ENCODE data around the gene DOCK1.

The DOCK1 gene

GRCh38 chr10:126924915-126925300 lies 19.7 kb downstream of the DOCK1 start:
- DNase-seq (ENCODE audit: low read depth) = no peak
- no peak overlapping the region for H3K4me3 ChIP-seq (ENCODE audit: low read depth, low read length)
- TF ChIP-seq CTCF (IDR thresholded peaks at IDR 0.05; ENCODE audit: control insufficient read depth, extremely low read depth, insufficient read depth) = no peak

- DNase-seq (ENCODE audit: low read depth) = no peak
- no peak for TF ChIP-seq CTCF (IDR thresholded peaks at IDR 0.05; ENCODE audit: control insufficient read depth, extremely low read depth, insufficient read depth)
- no peak overlapping the region for H3K4me3 ChIP-seq (ENCODE audit: low read depth, low read length)
Measured at GRCh38 chr10:126926568-126926967, 21.3 kb downstream of the DOCK1 start.

- no peak for TF ChIP-seq CTCF (IDR thresholded peaks at IDR 0.05; ENCODE audit: control insufficient read depth, extremely low read depth, insufficient read depth)
- no peak for DNase-seq (ENCODE audit: low read depth)
- H3K4me3 ChIP-seq (ENCODE audit: low read depth, low read length) = no peak overlapping the region
Measured at GRCh38 chr10:126927799-126928198, 22.6 kb downstream of the DOCK1 start.

GRCh38 chr10:126928274-126928673 lies 23.0 kb downstream of the DOCK1 start:
- DNase-seq (ENCODE audit: low read depth) = no peak
- H3K4me3 ChIP-seq (ENCODE audit: low read depth, low read length) = no peak overlapping the region
- TF ChIP-seq CTCF (IDR thresholded peaks at IDR 0.05; ENCODE audit: control insufficient read depth, extremely low read depth, insufficient read depth) = no peak

GRCh38 chr10:126929391-126929790 lies 24.2 kb downstream of the DOCK1 start:
- no peak for TF ChIP-seq CTCF (IDR thresholded peaks at IDR 0.05; ENCODE audit: control insufficient read depth, extremely low read depth, insufficient read depth)
- H3K4me3 ChIP-seq (ENCODE audit: low read depth, low read length) = no peak overlapping the region
- DNase-seq (ENCODE audit: low read depth) = no peak

GRCh38 chr10:126930131-126930882 lies 25.1 kb downstream of the DOCK1 start:
- no peak overlapping the region for H3K4me3 ChIP-seq (ENCODE audit: low read depth, low read length)
- DNase-seq (ENCODE audit: low read depth) = no peak
- TF ChIP-seq CTCF (IDR thresholded peaks at IDR 0.05; ENCODE audit: control insufficient read depth, extremely low read depth, insufficient read depth) = no peak

All from LNCaP clone FGC (cell line).